Smooth muscle cell (in vitro differentiated cells): ENCODE data around the gene IL18BP. TPM values are rescaled to one million over a fixed set of nuclear protein-coding genes. Genes with fewer than 3 reads are reported as not detected.

Experiments
- DNase-seq: peaks from one replicate; lab custom pipeline; 2025; ENCODE audit not compliant: unreplicated experiment; lab: John Stamatoyannopoulos, UW
- H2AFZ ChIP-seq: fragments of 200-600 bp; sonication (generic); 2 replicates; pipeline ENCODE4 v1.6.0; 2016; ENCODE audit warnings: antibody characterized with exemption, low read depth, mild to moderate bottlenecking
- H3F3A ChIP-seq: fragments of 200-600 bp; sonication (generic); 2 replicates; pipeline ENCODE4 v1.6.0; 2017; ENCODE audit warnings: antibody characterized with exemption, low read depth
- H3K27ac ChIP-seq: fragments of 200-600 bp; sonication (generic); 2 replicates; pipeline ENCODE4 v1.5.1; 2016; ENCODE audit warnings: low read depth, mild to moderate bottlenecking
- H3K27me3 ChIP-seq: fragments of 200-600 bp; sonication (generic); 2 replicates; pipeline ENCODE4 v1.6.1; 2016; ENCODE audit warnings: low read depth, mild to moderate bottlenecking
- H3K36me3 ChIP-seq: fragments of 200-600 bp; sonication (generic); 2 replicates; pipeline ENCODE4 v1.5.1; 2016; ENCODE audit warnings: low read depth
- H3K4me1 ChIP-seq: fragments of 200-600 bp; sonication (generic); 2 replicates; pipeline ENCODE4 v1.5.1; 2016; ENCODE audit warnings: low read depth
- H3K4me2 ChIP-seq: fragments of 200-600 bp; sonication (generic); 2 replicates; pipeline ENCODE4 v1.6.0; 2016; ENCODE audit warnings: mild to moderate bottlenecking
- H3K4me3 ChIP-seq: fragments of 200-600 bp; sonication (generic); 2 replicates; pipeline ENCODE4 v1.5.1; 2016; ENCODE audit warnings: mild to moderate bottlenecking
- H3K79me2 ChIP-seq: fragments of 200-600 bp; sonication (generic); 2 replicates; pipeline ENCODE4 v1.6.0; 2016; ENCODE audit warnings: low read depth, mild to moderate bottlenecking
- H3K9ac ChIP-seq: fragments of 200-600 bp; sonication (generic); 2 replicates; pipeline ENCODE4 v1.6.0; 2016; ENCODE audit warnings: low read depth
- H3K9me3 ChIP-seq: fragments of 200-600 bp; sonication (generic); replicated peaks from 2 replicates; pipeline ENCODE4 v1.5.1; 2016; ENCODE audit warnings: low read depth
- H4K20me1 ChIP-seq: fragments of 200-600 bp; sonication (generic); 2 replicates; pipeline ENCODE4 v1.6.0; 2016; ENCODE audit warnings: low read depth
- CTCF ChIP-seq: fragments of 200-600 bp; sonication (generic); IDR thresholded peaks from 2 replicates; pipeline ENCODE4 v1.5.1; 2017; ENCODE audit warnings: borderline replicate concordance, mild to moderate bottlenecking, antibody characterized with exemption; ENCODE audit not compliant: insufficient read depth, poor library complexity, severe bottlenecking
- WGBS: methylation state at CpG from one replicate; pipeline ENCODE4 v1.1.7; 2016; ENCODE audit warnings: low lambda C conversion rate; 5-methylcytosine and 5-hydroxymethylcytosine counted together
- polyA plus RNA-seq: library from polyadenylated mRNA; unstranded; fragments of >200 nt; fragmentation: Nextera tagmentation; extraction: Ambion mirVana; gene quantifications from 2 replicates; pipeline ENCODE4 v1.2.1, GENCODE V29; 2016
- total RNA-seq: library from RNA; depleted of rRNA; stranded (reverse); fragments of >200 nt; gene quantifications from 2 replicates; pipeline ENCODE4 v1.2.3, GENCODE V29; 2014

The IL18BP gene
- total and polyA plus RNA-seq, 2 experiments from 2014 or later = 0.55 to 4.5 TPM

GRCh38 chr11:72041364-72042063, 42.8 kb downstream of the IL18BP start:
- Histone ChIP-seq H3K9ac (peak overlapping the region; percentile 97), H3K4me2 (peak overlapping the region; percentile 91), H3K79me2 (peaks cover 67% of the 10 kb centered on the region), H3K27me3 (no peaks in the 10 kb centered on the region), H3K36me3 (no peaks in the 10 kb centered on the region), H3K27ac (peak overlapping the region; percentile 98), H2AFZ (no peak overlapping the region), H3K9me3 (no peaks in the 10 kb centered on the region), H3K4me1 (peaks cover 41% of the 10 kb centered on the region), H4K20me1 (peaks cover 28% of the 10 kb centered on the region), H3K4me3 (peak overlapping the region; percentile 70), H3F3A (peaks cover 18% of the 10 kb centered on the region)
- DNase-seq = peak; percentile 69
- WGBS = 5% methylated on average over 23 of the region's 23 CpGs
- TF ChIP-seq CTCF = no peak

GRCh38 chr11:72042064-72042745, 43.5 kb downstream of the IL18BP start:
- peaks cover 21% of the 10 kb centered on the region for H4K20me1 ChIP-seq
- peak overlapping the region; percentile 98 for H3K27ac ChIP-seq
- peaks cover 18% of the 10 kb centered on the region for H3F3A ChIP-seq
- peaks cover 41% of the 10 kb centered on the region for H3K4me1 ChIP-seq
- no peaks in the 10 kb centered on the region for H3K27me3 ChIP-seq
- no peaks in the 10 kb centered on the region for H3K9me3 ChIP-seq
- H3K9ac ChIP-seq = peak overlapping the region; percentile 97
- DNase-seq = no peak
- peak overlapping the region; percentile 70 for H3K4me3 ChIP-seq
- peaks cover 60% of the 10 kb centered on the region for H3K79me2 ChIP-seq
- H3K36me3 ChIP-seq = no peaks in the 10 kb centered on the region
- WGBS = 38% methylated on average over 5 of the region's 5 CpGs
- no peak overlapping the region for H2AFZ ChIP-seq
- H3K4me2 ChIP-seq = peak overlapping the region; percentile 91
- no peak for TF ChIP-seq CTCF

GRCh38 chr11:72045849-72046248, 47.1 kb downstream of the IL18BP start:
- no peak for TF ChIP-seq CTCF
- Histone ChIP-seq H3F3A (peaks cover 7% of the 10 kb centered on the region), H3K4me2 (no peak overlapping the region), H4K20me1 (no peaks in the 10 kb centered on the region), H3K36me3 (no peaks in the 10 kb centered on the region), H3K27ac (no peak overlapping the region), H3K4me1 (peaks cover 12% of the 10 kb centered on the region), H3K4me3 (no peak overlapping the region), H2AFZ (no peak overlapping the region), H3K27me3 (no peaks in the 10 kb centered on the region), H3K9ac (no peak overlapping the region), H3K9me3 (no peaks in the 10 kb centered on the region), H3K79me2 (peaks cover 42% of the 10 kb centered on the region)
- no peak for DNase-seq
- 87% methylated on average over 5 of the region's 5 CpGs for WGBS
